Osteoblast (primary cell): ENCODE measurements around the gene RHOT2. TPM values are rescaled to one million over a fixed set of nuclear protein-coding genes. Genes with fewer than 3 reads are reported as not detected.
A peak's percentile ranks its signal among the peaks of the same experiment; 100 is the strongest.

Experiments used
- DNase-seq: peaks from one replicate; pipeline ENCODE4 v3.0.0; 2011; ENCODE audit warnings: low spot score, mixed read lengths; ENCODE audit not compliant: insufficient read length; ENCODE audit errors: missing footprints
- H2AFZ ChIP-seq: 2 replicates; pipeline ENCODE4 v1.6.0; 2011; ENCODE audit warnings: mild to moderate bottlenecking, low read length
- H3K27ac ChIP-seq: 2 replicates; pipeline ENCODE4 v1.5.1; 2011; ENCODE audit warnings: mild to moderate bottlenecking, low read depth, low read length, moderate library complexity
- H3K27me3 ChIP-seq: 2 replicates; pipeline ENCODE4 v1.6.0; 2012; ENCODE audit warnings: mild to moderate bottlenecking, control low read depth, inconsistent platforms, low read length, moderate library complexity; ENCODE audit not compliant: insufficient read depth
- H3K36me3 ChIP-seq: 2 replicates; pipeline ENCODE4 v1.5.1; 2011; ENCODE audit warnings: mild to moderate bottlenecking, low read length, control low read depth, moderate library complexity; ENCODE audit not compliant: insufficient read depth
- H3K4me1 ChIP-seq: 2 replicates; pipeline ENCODE4 v1.5.1; 2011; ENCODE audit warnings: mild to moderate bottlenecking, low read length, control low read depth, moderate library complexity; ENCODE audit not compliant: insufficient read depth
- H3K4me2 ChIP-seq: 2 replicates; pipeline ENCODE4 v1.6.0; 2011; ENCODE audit warnings: mild to moderate bottlenecking, low read length; ENCODE audit not compliant: insufficient read depth
- H3K4me3 ChIP-seq: fragments of 200-600 bp; sonication (generic); 3 replicates; pipeline ENCODE4 v1.5.1; 2012; ENCODE audit warnings: mild to moderate bottlenecking, low read length, inconsistent platforms; ENCODE audit not compliant: insufficient read depth
- H3K79me2 ChIP-seq: 2 replicates; pipeline ENCODE4 v1.6.0; 2012; ENCODE audit warnings: mild to moderate bottlenecking, low read length, control low read depth, inconsistent platforms; ENCODE audit not compliant: insufficient read depth
- H3K9me3 ChIP-seq: 2 replicates; pipeline ENCODE4 v1.5.1; 2011; ENCODE audit warnings: low read depth, low read length, control low read depth
- H4K20me1 ChIP-seq: 2 replicates; pipeline ENCODE4 v1.6.0; 2012; ENCODE audit warnings: mild to moderate bottlenecking, low read length, control low read depth; ENCODE audit not compliant: insufficient read depth
- CTCF ChIP-seq: IDR thresholded peaks from 2 replicates; pipeline ENCODE4 v1.5.1; 2011; ENCODE audit warnings: mild to moderate bottlenecking, low read depth, low read length, moderate library complexity; ENCODE audit errors: extremely low read depth
- total RNA-seq: library from RNA; depleted of rRNA; stranded (reverse); fragments of >200 nt; gene quantifications from 2 replicates; pipeline ENCODE4 v1.2.3, GENCODE V29; 2012

RHOT2 gene
- total RNA-seq, 1 donor: 42.0 TPM

DNA sequence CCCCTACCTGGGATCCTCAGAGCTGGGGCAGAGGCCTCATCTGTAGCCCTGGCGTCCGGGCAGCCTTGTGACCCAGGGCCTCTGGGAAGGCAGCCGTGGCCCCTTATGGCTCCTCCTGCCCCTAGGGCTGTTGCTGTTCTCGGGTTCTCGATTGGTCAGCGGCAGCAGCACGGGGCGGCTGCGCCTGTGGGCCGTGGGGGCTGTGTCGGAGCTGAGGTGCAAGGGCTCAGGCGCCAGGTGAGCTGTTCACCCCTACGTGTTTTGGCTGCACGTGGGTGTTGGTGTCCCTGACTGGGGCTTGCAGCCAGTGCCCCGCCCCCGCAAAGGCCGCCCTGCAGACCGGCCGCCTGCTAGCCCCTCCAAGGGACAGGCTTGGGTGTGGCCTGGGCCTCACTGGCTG is 5.8 kb upstream of the RHOT2 start:
- Histone ChIP-seq H3K79me2 (no peaks in the 10 kb centered on the region), H2AFZ (no peak overlapping the region), H3K36me3 (peaks cover 2% of the 10 kb centered on the region), H3K27ac (no peak overlapping the region), H3K4me1 (no peaks in the 10 kb centered on the region), H3K9me3 (no peaks in the 10 kb centered on the region), H3K4me2 (no peak overlapping the region), H3K4me3 (no peak overlapping the region), H4K20me1 (no peaks in the 10 kb centered on the region), H3K27me3 (no peaks in the 10 kb centered on the region)
- no peak for DNase-seq
- no peak for TF ChIP-seq CTCF

DNA sequence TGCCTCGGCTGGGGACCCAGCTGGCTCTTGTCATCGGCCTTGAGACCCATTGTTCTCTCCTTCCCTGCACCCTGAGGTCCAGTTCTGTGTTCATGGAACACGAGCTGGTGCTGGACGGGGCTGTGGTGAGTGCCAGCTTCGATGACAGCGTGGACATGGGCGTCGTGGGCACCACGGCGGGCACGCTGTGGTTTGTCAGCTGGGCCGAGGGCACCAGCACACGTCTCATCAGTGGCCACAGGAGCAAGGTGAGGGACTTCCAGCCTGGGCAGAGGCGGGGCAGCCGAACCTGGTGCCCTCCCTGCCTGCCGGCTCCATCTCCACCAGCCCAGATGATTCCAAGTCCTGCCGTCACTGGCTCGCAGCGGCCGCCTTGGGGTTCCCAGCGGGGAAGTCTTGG is 5.3 kb upstream of the RHOT2 start:
- Histone ChIP-seq H3K4me2 (no peak overlapping the region), H3K36me3 (peaks cover 2% of the 10 kb centered on the region), H3K4me1 (peaks cover under 1% of the 10 kb centered on the region), H3K4me3 (no peak overlapping the region), H4K20me1 (no peaks in the 10 kb centered on the region), H3K79me2 (peaks cover 2% of the 10 kb centered on the region), H3K9me3 (no peaks in the 10 kb centered on the region), H2AFZ (no peak overlapping the region), H3K27ac (no peak overlapping the region), H3K27me3 (no peaks in the 10 kb centered on the region)
- DNase-seq: no peak
- no peak for TF ChIP-seq CTCF

GRCh38 chr16:666572-666971 is 1.4 kb upstream of the RHOT2 start:
- no peak overlapping the region for H3K27ac ChIP-seq
- TF ChIP-seq CTCF: no peak
- H3K4me3 ChIP-seq: no peak overlapping the region
- no peak overlapping the region for H2AFZ ChIP-seq
- DNase-seq: no peak
- no peaks in the 10 kb centered on the region for H3K27me3 ChIP-seq
- no peaks in the 10 kb centered on the region for H3K9me3 ChIP-seq
- H3K36me3 ChIP-seq: peaks cover 20% of the 10 kb centered on the region
- peaks cover 20% of the 10 kb centered on the region for H4K20me1 ChIP-seq
- H3K4me2 ChIP-seq: no peak overlapping the region
- peaks cover 10% of the 10 kb centered on the region for H3K4me1 ChIP-seq
- H3K79me2 ChIP-seq: peaks cover 35% of the 10 kb centered on the region

- H3K36me3 ChIP-seq: peaks cover 24% of the 10 kb centered on the region
Observed at GRCh38 chr16:667113-667779, 686 bp upstream of the RHOT2 start.

More at GRCh38 chr16:667113-667779, 686 bp upstream of the RHOT2 start:
- no peak overlapping the region for H3K4me2 ChIP-seq
- peak overlapping the region; percentile 93 for H3K4me3 ChIP-seq
- H3K9me3 ChIP-seq: no peaks in the 10 kb centered on the region
- TF ChIP-seq CTCF: no peak
- no peak for DNase-seq
- peaks cover 21% of the 10 kb centered on the region for H4K20me1 ChIP-seq
- H3K4me1 ChIP-seq: peaks cover 10% of the 10 kb centered on the region
- H3K79me2 ChIP-seq: peaks cover 35% of the 10 kb centered on the region
- H2AFZ ChIP-seq: peak overlapping the region; percentile 94
- H3K27me3 ChIP-seq: no peaks in the 10 kb centered on the region
- H3K27ac ChIP-seq: peak overlapping the region; percentile 37
